PFSK-1 (cell line): ENCODE data around the gene MAN1C1.

ENCODE experiments used
- FOXP2 ChIP-seq: optimal IDR thresholded peaks from 2 replicates; pipeline ENCODE3; 2011; ENCODE audit warnings: borderline replicate concordance, control low read depth, inconsistent platforms; ENCODE audit not compliant: insufficient read depth; ENCODE audit errors: extremely low read length, extremely low read depth
- POLR2AphosphoS5 ChIP-seq: IDR thresholded peaks from 2 replicates; pipeline ENCODE4 v1.6.1; 2012; ENCODE audit warnings: low read depth, mild to moderate bottlenecking, control low read depth, low read length, moderate library complexity
- SIN3A ChIP-seq: IDR thresholded peaks from 2 replicates; pipeline ENCODE4 v1.6.1; 2012; ENCODE audit warnings: mild to moderate bottlenecking, low read length, moderate library complexity, borderline replicate concordance; ENCODE audit not compliant: insufficient read depth
- TAF1 ChIP-seq: IDR thresholded peaks from 2 replicates; pipeline ENCODE4 v1.6.1; 2012; ENCODE audit warnings: low read length, control low read depth, borderline replicate concordance; ENCODE audit not compliant: insufficient read depth
- TF ChIP-seq, protein P1 (sequence below), 2 experiments: IDR thresholded peaks; 2 replicates each; pipeline versions ENCODE4 v1.6.1 to v1.8.0; 2011 to 2012; ENCODE audit warnings: low read depth in 2 of 2, low read length in 2 of 2, control low read depth in 1 of 2, inconsistent platforms in 1 of 2, mild to moderate bottlenecking in 1 of 2, moderate library complexity in 1 of 2; ENCODE audit not compliant: insufficient read depth in 1 of 2

Gene MAN1C1

DNA sequence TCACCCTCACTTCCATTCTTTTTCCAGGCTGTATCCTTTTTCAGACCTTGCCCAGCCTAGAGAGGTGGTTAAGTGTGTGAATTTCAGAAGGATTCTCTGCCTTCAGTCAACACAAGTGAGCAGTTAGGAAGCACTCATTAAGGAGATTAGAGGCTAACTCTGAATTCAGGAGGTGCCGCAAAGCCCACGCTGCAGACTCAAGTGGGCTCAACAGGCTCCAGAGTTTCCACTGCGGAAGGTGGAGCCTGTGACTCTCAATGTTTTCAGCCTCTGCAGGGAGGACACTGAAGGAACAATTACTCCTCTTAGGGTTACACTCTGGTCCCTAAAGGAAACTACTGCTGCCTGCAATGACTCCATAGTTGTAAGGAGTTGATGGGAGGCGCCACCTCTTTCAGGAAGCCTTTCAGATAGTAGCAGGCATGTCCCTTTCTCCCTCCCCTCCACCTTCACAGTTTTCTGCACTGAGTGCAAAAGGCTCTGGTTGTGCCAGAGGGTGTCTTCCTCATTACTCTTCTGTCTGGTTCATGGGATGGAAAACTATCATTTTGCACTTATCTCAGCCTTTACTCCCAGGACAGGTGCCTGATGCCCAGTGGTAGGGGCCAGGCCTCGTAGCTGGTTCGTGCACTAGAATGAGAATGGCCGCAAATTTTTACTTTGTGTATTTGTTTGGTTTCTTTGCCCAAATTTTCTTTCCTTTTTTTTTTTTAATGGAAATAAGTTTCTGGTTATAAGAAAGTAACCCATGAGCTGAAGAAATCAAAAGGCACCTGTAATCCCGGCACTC is 128.2 kb downstream of the MAN1C1 start:
- TF ChIP-seq, protein P1, sequence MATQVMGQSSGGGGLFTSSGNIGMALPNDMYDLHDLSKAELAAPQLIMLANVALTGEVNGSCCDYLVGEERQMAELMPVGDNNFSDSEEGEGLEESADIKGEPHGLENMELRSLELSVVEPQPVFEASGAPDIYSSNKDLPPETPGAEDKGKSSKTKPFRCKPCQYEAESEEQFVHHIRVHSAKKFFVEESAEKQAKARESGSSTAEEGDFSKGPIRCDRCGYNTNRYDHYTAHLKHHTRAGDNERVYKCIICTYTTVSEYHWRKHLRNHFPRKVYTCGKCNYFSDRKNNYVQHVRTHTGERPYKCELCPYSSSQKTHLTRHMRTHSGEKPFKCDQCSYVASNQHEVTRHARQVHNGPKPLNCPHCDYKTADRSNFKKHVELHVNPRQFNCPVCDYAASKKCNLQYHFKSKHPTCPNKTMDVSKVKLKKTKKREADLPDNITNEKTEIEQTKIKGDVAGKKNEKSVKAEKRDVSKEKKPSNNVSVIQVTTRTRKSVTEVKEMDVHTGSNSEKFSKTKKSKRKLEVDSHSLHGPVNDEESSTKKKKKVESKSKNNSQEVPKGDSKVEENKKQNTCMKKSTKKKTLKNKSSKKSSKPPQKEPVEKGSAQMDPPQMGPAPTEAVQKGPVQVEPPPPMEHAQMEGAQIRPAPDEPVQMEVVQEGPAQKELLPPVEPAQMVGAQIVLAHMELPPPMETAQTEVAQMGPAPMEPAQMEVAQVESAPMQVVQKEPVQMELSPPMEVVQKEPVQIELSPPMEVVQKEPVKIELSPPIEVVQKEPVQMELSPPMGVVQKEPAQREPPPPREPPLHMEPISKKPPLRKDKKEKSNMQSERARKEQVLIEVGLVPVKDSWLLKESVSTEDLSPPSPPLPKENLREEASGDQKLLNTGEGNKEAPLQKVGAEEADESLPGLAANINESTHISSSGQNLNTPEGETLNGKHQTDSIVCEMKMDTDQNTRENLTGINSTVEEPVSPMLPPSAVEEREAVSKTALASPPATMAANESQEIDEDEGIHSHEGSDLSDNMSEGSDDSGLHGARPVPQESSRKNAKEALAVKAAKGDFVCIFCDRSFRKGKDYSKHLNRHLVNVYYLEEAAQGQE (IDR thresholded peaks at IDR 0.05; ENCODE audit: insufficient read depth in 1 of 2, low read depth in 2 of 2, low read length in 2 of 2) = no peak
- TF ChIP-seq POLR2AphosphoS5 = no peak
- no peak for TF ChIP-seq FOXP2
- TF ChIP-seq SIN3A = no peak
- TF ChIP-seq TAF1 = no peak

DNA sequence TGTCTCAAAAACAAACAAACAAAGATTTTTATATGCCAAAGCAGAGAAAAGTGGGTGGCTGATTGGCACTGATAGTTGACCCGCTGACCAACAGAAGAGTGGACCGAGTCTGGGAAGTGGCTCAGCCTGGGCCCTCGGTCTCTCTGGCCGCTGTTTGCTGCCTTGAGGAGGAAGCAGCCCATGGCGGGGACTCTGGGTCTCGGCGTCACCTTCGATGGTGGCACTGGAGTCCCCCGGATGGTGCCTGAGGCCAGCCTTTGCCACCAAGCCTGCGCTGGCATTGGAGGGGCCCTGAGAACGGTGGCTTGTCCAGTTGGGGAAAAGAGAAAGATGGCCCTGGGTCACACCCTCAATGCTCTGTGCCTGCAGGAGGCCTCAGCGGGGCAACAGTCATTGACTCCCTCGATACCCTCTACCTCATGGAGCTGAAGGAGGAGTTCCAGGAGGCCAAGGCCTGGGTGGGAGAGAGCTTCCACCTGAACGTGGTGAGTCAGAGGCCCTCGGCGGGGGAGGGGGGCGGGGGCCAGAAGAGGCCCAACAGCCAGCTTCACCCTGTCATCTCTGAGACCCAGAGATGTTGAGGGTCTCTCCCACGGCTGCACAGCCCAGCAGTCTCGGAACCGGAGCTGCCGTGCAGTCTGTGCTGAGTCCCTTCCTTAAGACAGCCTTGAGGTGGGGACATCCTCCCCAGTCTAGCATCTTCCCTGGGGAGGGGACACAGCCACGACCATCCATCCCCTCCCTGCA is 129.9 kb downstream of the MAN1C1 start:
- no peak for TF ChIP-seq POLR2AphosphoS5
- TF ChIP-seq, protein P1 (IDR thresholded peaks at IDR 0.05; ENCODE audit: insufficient read depth in 1 of 2, low read depth in 2 of 2, low read length in 2 of 2) = no peak
- TF ChIP-seq TAF1 = no peak
- no peak for TF ChIP-seq FOXP2
- TF ChIP-seq SIN3A = no peak

GRCh38 chr1:25747046-25747719 is 130.6 kb downstream of the MAN1C1 start:
- no peak for TF ChIP-seq FOXP2
- TF ChIP-seq POLR2AphosphoS5 = no peak
- TF ChIP-seq, protein P1 (IDR thresholded peaks at IDR 0.05; ENCODE audit: insufficient read depth in 1 of 2, low read depth in 2 of 2, low read length in 2 of 2) = no peak
- TF ChIP-seq TAF1 = no peak
- no peak for TF ChIP-seq SIN3A

DNA sequence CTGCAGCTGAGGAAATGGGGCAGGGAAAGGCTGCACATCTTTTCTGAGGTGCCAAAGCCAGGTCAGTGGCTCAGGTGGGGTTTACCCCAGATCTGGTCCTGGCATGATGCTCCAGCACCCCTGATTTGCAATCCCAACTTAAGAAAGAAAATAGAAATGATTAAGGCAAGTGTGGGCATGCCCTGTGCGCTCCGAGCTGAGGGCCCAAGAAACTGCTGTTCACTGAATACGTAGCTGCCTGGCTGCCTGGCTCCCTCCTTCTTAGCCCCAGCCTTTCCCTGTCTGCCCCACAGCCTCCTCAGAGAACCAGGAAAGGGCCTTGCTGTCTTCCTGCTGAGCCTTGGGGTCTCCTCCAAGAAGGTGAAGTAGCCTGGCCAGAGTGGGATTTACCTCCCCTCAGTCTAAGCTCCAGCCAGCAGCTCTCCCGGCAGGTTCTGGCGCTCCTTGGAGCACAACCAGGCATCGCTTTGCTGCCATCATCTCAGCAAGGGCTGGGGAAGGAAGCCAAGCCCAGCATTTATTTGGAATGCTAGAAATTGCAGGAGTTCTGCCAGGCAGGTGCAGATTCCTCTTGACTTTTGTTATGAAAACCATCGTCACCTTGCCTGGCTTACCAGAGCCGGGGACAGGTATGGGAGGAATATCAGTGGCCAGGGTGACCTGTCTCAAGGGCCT is 132.1 kb downstream of the MAN1C1 start:
- TF ChIP-seq, protein P1 (IDR thresholded peaks at IDR 0.05; ENCODE audit: insufficient read depth in 1 of 2, low read depth in 2 of 2, low read length in 2 of 2) = no peak
